ENCODE measurements around the gene CTDNEP1. TPM values are rescaled to one million over a fixed set of nuclear protein-coding genes. Genes with fewer than 3 reads are reported as not detected.
A peak's percentile ranks its signal among the peaks of the same experiment; 100 is the strongest.

The CTDNEP1 gene
- total RNA-seq, 6 experiments from 2014 or later, result 25.9 to 34.6 (median 31.9) TPM

DNA sequence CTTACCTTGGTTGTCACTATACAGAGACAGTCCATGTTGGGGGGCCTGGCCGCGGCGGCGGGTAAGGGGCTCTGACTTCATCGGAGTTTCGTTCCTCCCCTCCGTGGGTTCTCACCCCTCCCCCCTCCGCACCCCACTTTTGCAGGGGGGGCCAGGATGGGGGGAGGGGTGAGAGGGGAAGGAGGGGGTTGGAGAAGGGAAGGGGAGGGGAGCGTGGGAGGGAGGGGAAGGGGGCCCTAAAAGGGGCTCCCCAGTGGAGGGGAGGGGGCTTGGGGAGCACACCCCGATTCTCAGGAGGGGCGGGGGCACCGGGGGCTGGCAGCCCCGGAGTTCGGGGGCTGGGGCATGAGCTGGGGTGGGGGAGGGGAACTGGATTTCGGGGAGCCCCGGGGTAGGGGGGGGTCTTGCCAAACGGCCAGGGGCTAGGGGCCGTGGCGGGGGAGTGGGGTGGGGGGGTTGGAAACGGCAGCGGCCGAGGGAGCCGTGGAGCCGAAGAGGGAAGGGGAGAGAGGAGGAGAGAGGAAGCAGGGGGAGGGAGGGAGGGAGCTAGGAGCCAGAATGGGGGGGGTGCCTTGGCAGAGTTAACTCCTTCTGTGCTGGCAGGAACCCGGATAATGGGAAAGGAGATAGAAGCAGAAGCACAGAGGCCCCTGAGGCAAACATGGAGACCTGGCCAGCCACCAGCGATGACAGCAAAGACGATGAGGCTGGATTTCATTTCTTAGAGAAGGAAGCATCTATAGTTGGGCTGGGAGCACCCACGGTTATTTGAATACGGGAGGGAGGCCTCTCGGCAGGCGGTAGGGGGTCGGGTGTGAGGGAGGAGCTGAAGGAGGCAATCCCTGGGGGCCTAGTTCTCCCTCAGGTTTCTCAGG lies 34.2 kb downstream of the CTDNEP1 start:
- H3K27ac ChIP-seq, result peak overlapping the region in 1 of 3 donors; percentile 51
- no peak for ATAC-seq
- intact Hi-C loops (cut with DNase I), result no loop called here
- H3K4me1 ChIP-seq, result peaks cover 2 to 35% (median 10%) of the 10 kb centered on the region in 4 donors
- H3K27me3 ChIP-seq, result no peaks in the 10 kb centered on the region
- TF ChIP-seq POLR2A (IDR thresholded peaks at IDR 0.05), result no peak
- TF ChIP-seq, protein P1, sequence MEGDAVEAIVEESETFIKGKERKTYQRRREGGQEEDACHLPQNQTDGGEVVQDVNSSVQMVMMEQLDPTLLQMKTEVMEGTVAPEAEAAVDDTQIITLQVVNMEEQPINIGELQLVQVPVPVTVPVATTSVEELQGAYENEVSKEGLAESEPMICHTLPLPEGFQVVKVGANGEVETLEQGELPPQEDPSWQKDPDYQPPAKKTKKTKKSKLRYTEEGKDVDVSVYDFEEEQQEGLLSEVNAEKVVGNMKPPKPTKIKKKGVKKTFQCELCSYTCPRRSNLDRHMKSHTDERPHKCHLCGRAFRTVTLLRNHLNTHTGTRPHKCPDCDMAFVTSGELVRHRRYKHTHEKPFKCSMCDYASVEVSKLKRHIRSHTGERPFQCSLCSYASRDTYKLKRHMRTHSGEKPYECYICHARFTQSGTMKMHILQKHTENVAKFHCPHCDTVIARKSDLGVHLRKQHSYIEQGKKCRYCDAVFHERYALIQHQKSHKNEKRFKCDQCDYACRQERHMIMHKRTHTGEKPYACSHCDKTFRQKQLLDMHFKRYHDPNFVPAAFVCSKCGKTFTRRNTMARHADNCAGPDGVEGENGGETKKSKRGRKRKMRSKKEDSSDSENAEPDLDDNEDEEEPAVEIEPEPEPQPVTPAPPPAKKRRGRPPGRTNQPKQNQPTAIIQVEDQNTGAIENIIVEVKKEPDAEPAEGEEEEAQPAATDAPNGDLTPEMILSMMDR (IDR thresholded peaks at IDR 0.05), result no peak
- H3K9me3 ChIP-seq, result no peaks in the 10 kb centered on the region
- DNase-seq, result peak in 1 of 3 donors; percentile 34
- WGBS (ENCODE audit: insufficient coverage, low coverage, low lambda C conversion rate, missing lambda C conversion rate), result 2% methylated on average over 31 of the region's 32 CpGs
- peak overlapping the region in 2 of 3 donors; percentile 20 to 21 for H3K4me3 ChIP-seq
- H3K36me3 ChIP-seq, result peaks cover 0 to 13% (median 3%) of the 10 kb centered on the region in 4 donors

DNA sequence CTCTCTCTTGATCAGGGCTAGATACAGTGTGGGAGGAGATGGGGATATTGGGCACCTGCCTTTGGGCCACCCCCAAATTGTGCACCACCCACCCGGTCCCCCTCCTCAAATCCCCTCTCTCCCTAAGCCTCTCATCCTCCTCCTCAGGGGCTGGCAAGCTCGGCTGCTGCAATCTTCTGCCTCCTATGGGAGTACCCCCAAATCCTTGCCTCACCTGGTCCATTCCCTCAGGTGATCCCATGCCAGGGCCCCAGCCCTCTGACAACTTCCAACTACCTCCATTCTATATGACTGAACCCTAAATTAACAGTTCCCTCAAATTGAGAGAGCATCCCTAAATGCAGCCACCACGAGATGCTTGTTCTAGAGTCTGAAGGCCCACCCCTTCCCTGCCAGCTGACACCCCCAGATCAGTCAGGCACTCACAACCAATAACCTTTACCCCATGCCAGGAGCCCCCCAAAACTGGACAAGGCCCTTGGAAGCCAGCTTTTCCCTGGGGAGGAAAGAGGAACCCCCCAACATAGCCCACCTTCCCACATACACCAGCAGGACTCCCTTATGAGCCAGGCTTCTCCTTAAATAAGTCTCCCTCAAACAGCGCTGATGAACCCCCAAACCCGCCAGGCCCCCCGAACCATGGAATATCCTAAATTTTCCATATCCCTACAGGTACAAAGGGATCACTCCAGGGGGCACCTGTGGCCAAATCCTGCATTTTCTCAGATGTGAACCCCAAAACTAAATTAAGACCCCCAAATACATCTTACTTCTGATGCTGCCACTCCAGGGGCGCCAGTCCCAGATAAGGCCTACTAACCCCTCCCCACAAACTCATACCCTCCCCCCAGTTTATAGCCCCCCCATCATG lies 35.1 kb downstream of the CTDNEP1 start:
- H3K4me1 ChIP-seq, result peaks cover 2 to 26% (median 9%) of the 10 kb centered on the region in 4 donors
- DNase-seq (no peak), ATAC-seq (no peak)
- intact Hi-C loops (cut with DNase I), result no loop called here
- no peak for TF ChIP-seq POLR2A (IDR thresholded peaks at IDR 0.05)
- TF ChIP-seq, protein P1 (IDR thresholded peaks at IDR 0.05), result no peak
- WGBS (ENCODE audit: insufficient coverage, low coverage, low lambda C conversion rate, missing lambda C conversion rate), result 28% methylated on average over 7 of the region's 7 CpGs
- peak overlapping the region in 2 of 3 donors; percentile 20 to 21 for H3K4me3 ChIP-seq
- H3K27me3 ChIP-seq, result no peaks in the 10 kb centered on the region
- no peak overlapping the region for H3K27ac ChIP-seq
- H3K36me3 ChIP-seq, result peaks cover 0 to 4% (median 0%) of the 10 kb centered on the region in 4 donors
- H3K9me3 ChIP-seq, result no peaks in the 10 kb centered on the region

DNA sequence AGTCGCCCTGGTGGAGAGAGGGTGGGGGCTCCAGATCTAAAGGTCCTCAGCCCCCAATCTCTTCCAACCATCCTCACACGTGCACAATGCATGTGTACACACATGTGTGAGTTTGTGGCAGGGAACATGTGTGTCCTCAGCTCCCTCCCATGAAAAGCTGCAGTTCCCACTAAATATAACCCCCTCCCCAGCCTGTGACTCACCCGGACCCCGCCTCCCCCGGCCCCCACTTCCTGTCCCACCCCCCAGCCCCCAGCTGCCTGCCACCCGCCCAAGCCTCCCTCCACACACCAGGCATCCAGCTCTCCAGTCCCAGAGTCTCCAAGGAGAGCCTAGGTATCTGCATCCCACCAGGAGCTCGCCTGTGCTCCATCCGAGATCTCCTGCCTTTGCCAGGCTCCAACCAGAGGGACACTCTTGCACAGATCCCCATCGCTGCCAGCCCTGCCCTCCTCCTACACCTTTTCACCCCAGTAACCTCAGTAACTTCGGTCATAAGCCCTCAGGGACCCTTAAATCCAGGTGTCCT lies 35.8 kb downstream of the CTDNEP1 start:
- intact Hi-C loops (cut with DNase I), result no loop called here
- Histone ChIP-seq H3K9me3 (no peaks in the 10 kb centered on the region), H3K27ac (no peak overlapping the region), H3K4me1 (peaks cover 0 to 18% (median 5%) of the 10 kb centered on the region in 4 donors), H3K36me3 (no peaks in the 10 kb centered on the region), H3K27me3 (no peaks in the 10 kb centered on the region), H3K4me3 (no peak overlapping the region)
- TF ChIP-seq POLR2A (IDR thresholded peaks at IDR 0.05), result no peak
- TF ChIP-seq, protein P1 (IDR thresholded peaks at IDR 0.05), result no peak
- WGBS (ENCODE audit: insufficient coverage, low coverage, low lambda C conversion rate, missing lambda C conversion rate), result 33% methylated on average over 6 of the region's 10 CpGs
- DNase-seq (no peak), ATAC-seq (no peak)

DNA sequence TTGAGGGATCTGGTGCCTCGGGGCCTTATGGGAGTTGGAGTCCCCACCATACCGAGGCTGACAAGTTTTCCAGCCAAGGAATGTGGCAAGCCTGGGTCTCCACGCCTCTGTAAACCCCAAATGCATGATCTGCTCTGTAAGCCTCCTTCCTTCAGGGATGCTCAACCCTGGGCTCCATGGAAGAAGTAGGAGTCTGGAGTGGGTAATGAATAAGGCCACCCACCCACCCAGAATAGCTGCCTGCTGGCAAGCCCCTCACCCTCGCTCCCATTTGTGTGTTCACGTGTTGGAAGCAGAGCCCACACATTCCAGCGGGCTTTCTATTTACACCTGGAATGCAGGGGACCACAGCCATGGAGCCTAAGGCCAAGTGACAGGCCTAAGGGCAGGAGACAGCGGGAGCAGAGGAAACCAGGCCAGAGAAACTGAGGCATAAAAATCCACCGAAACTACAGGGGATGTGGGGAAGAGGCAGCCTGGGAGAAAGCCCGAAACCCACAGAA lies 36.3 kb downstream of the CTDNEP1 start:
- H3K9me3 ChIP-seq, result no peaks in the 10 kb centered on the region
- H3K4me1 ChIP-seq, result peaks cover 0 to 16% (median 5%) of the 10 kb centered on the region in 4 donors
- no peak for DNase-seq
- no peaks in the 10 kb centered on the region for H3K27me3 ChIP-seq
- no peak for TF ChIP-seq POLR2A (IDR thresholded peaks at IDR 0.05)
- TF ChIP-seq, protein P1 (IDR thresholded peaks at IDR 0.05), result no peak
- H3K4me3 ChIP-seq, result peak overlapping the region in 1 of 3 donors; percentile 37
- no peaks in the 10 kb centered on the region for H3K36me3 ChIP-seq
- no peak overlapping the region for H3K27ac ChIP-seq
- WGBS (ENCODE audit: insufficient coverage, low coverage, low lambda C conversion rate, missing lambda C conversion rate), result 18% methylated on average over 7 of the region's 9 CpGs
- no peak for ATAC-seq
- intact Hi-C loops (cut with DNase I), result no loop called here

Measured in right lobe of liver (tissue), 6 donors.